PC-9 (cell line): ENCODE results near the gene FTSJ1.

Experiments
- CTCF ChIP-seq: fragments of 200-600 bp; sonication (generic); conservative IDR thresholded peaks from 2 replicates; pipeline ENCODE4 v1.6.1; 2017; ENCODE audit warnings: mixed run types, antibody characterized with exemption, mild to moderate bottlenecking, moderate library complexity
- EZH2 ChIP-seq: fragments of 200-600 bp; sonication (generic); IDR thresholded peaks from 2 replicates; pipeline ENCODE4 v1.8.0; 2017; ENCODE audit warnings: antibody characterized with exemption, low read depth

- TF ChIP-seq CTCF (no peak), EZH2 (no peak)
Measured at GRCh38 chrX:48497871-48498270, 21.9 kb downstream of the FTSJ1 start.
